T-helper 2 cell treated with Interferon-gamma antibody and Interleukin-4, amounts not matched to agents 100 ng/mL and 5 ng/mL, for 36 hours (primary cell): ENCODE data around the gene BOD1L1. TPM values are rescaled to one million over a fixed set of nuclear protein-coding genes. Genes with fewer than 3 reads are reported as not detected.

Experiments
- intact Hi-C: fragments of 100-400 bp; cut with micrococcal nuclease; formaldehyde crosslinking; loops from one replicate; pipeline ENCODE4 v1.15.1; 2023
- total RNA-seq: library from RNA; stranded (reverse); gene quantifications from 2 replicates; pipeline ENCODE4 v1.2.3, GENCODE V29; 2022

The BOD1L1 gene
- total RNA-seq, 1 donor from 2014 or later = 36.5 TPM

- intact Hi-C loops = no loop called here
Observed at GRCh38 chr4:13527192-13527980, 100.1 kb downstream of the BOD1L1 start.

GRCh38 chr4:13526658-13527057 is 100.9 kb downstream of the BOD1L1 start:
- intact Hi-C loops = no loop called here

- intact Hi-C loops = no loop called here
Observed at GRCh38 chr4:13525606-13526281, 101.8 kb downstream of the BOD1L1 start.

- intact Hi-C loops = no loop called here
Observed at GRCh38 chr4:13524504-13525243, 102.9 kb downstream of the BOD1L1 start.

GRCh38 chr4:13523591-13524503 is 103.7 kb downstream of the BOD1L1 start:
- intact Hi-C loops = no loop called here

GRCh38 chr4:13523105-13523477 is 104.4 kb downstream of the BOD1L1 start:
- intact Hi-C loops = no loop called here

- intact Hi-C loops = no loop called here
Observed at GRCh38 chr4:13522282-13523104, 105.0 kb downstream of the BOD1L1 start.

GRCh38 chr4:13521047-13521446 is 106.5 kb downstream of the BOD1L1 start:
- intact Hi-C loops = no loop called here

Other genes with a start within 250 kb of the BOD1L1 start
- gene RAB28, start 143.4 kb downstream of the BOD1L1 start, total RNA-seq = 16.6 and 16.7 TPM in 2 replicates
- gene NKX3-2, start 83.2 kb downstream of the BOD1L1 start, total RNA-seq = not detected in 2 replicates